H1 (cell line): ENCODE data around the gene PLEKHG2.

Source experiments
- CHD2 ChIP-seq: IDR thresholded peaks from 2 replicates; pipeline ENCODE4 v1.6.1; 2012; ENCODE audit warnings: low read length, improper control_type of control experiment
- CTCF ChIP-seq, 3 experiments: IDR thresholded peaks; 1 replicate in 2 of 3; 2 replicates in 1 of 3; pipeline versions ENCODE4 v1.5.1 to v1.6.1; 2011; ENCODE audit warnings: low read length in 3 of 3, mild to moderate bottlenecking in 3 of 3, inconsistent platforms in 2 of 3, low read depth in 1 of 3, moderate library complexity in 1 of 3; ENCODE audit not compliant: insufficient read depth in 1 of 3; ENCODE audit errors: control extremely low read depth in 1 of 3
- EGR1 ChIP-seq: IDR thresholded peaks from 2 replicates; pipeline ENCODE4 v1.6.1; 2011; ENCODE audit warnings: low read depth, low read length, borderline replicate concordance
- EZH2 ChIP-seq: fragments of 200-600 bp; sonication (generic); IDR thresholded peaks from 2 replicates; pipeline ENCODE4 v1.7.1; 2012; ENCODE audit warnings: low read depth, mild to moderate bottlenecking, moderate library complexity, low read length, inconsistent platforms; ENCODE audit not compliant: severe bottlenecking
- HDAC6 ChIP-seq: IDR thresholded peaks from one replicate; pipeline ENCODE4 v1.7.1; 2012; ENCODE audit warnings: low read depth, mild to moderate bottlenecking, inconsistent platforms, low read length, moderate library complexity
- POLR2A ChIP-seq, 2 experiments: IDR thresholded peaks; 1 replicate in 1 of 2; 2 replicates in 1 of 2; pipeline ENCODE4 v1.6.1; 2011; ENCODE audit warnings: low read depth in 2 of 2, low read length in 2 of 2, mild to moderate bottlenecking in 2 of 2; ENCODE audit errors: control extremely low read depth in 1 of 2
- POLR2AphosphoS5 ChIP-seq: IDR thresholded peaks from 2 replicates; pipeline ENCODE4 v1.6.1; 2011; ENCODE audit warnings: low read depth, low read length
- SIN3A ChIP-seq, 2 experiments: IDR thresholded peaks in 1 of 2; conservative IDR thresholded peaks in 1 of 2; 2 replicates each; pipeline ENCODE4 v1.6.1; 2011 to 2012; ENCODE audit warnings: low read length in 2 of 2, improper control_type of control experiment in 1 of 2, low read depth in 1 of 2, mild to moderate bottlenecking in 1 of 2
- SP4 ChIP-seq: IDR thresholded peaks from 2 replicates; pipeline ENCODE4 v1.6.1; 2012; ENCODE audit warnings: low read length, inconsistent platforms
- SRF ChIP-seq: IDR thresholded peaks from 2 replicates; pipeline ENCODE4 v1.6.1; 2011; ENCODE audit warnings: mild to moderate bottlenecking, low read depth, low read length, moderate library complexity
- TAF1 ChIP-seq: IDR thresholded peaks from 2 replicates; pipeline ENCODE4 v1.6.1; 2011; ENCODE audit warnings: mild to moderate bottlenecking, low read depth, low read length
- TBP ChIP-seq: IDR thresholded peaks from 2 replicates; pipeline ENCODE4 v1.6.1; 2011; ENCODE audit warnings: low read depth, low read length, improper control_type of control experiment
- TCF12 ChIP-seq: IDR thresholded peaks from 2 replicates; pipeline ENCODE4 v1.6.1; 2011; ENCODE audit warnings: low read depth, mild to moderate bottlenecking, low read length

- TF ChIP-seq POLR2AphosphoS5 (no peak), EZH2 (no peak), CTCF (IDR thresholded peaks at IDR 0.05; ENCODE audit: control extremely low read depth in 1 of 3, insufficient read depth in 1 of 3, low read depth in 1 of 3, low read length in 3 of 3) (no peak), SIN3A (conservative IDR thresholded peaks at IDR 0.05 in 1 of 2, IDR thresholded peaks at IDR 0.05 in 1 of 2; ENCODE audit: low read depth in 1 of 2, low read length in 2 of 2) (no peak), EGR1 (no peak), TCF12 (no peak), SRF (no peak), CHD2 (no peak), SP4 (no peak), TBP (no peak), HDAC6 (no peak), TAF1 (no peak), POLR2A (IDR thresholded peaks at IDR 0.05; ENCODE audit: control extremely low read depth in 1 of 2, low read depth in 2 of 2, low read length in 2 of 2) (no peak; a peak in 1 of 3 replicates)
These were observed 13.7 kb downstream of the PLEKHG2 start for GRCh38 chr19:39426170-39426569.
